H1 (cell line): ENCODE data around the gene AOPEP. TPM values are rescaled to one million over a fixed set of nuclear protein-coding genes. Genes with fewer than 3 reads are reported as not detected.

ENCODE experiments used
- CTCF ChIA-PET: fragments of 300-600 bp; sonication (Branson Sonifier 250); formaldehyde crosslinking; loops from one replicate; lab custom pipeline; 2021; ENCODE audit not compliant: partially characterized antibody; lab: Charles Lee
- POLR2A ChIA-PET: fragments of 300-600 bp; sonication (Branson Sonifier 250); formaldehyde crosslinking; loops from one replicate; lab custom pipeline; 2021; ENCODE audit warnings: inconsistent platforms; ENCODE audit not compliant: partially characterized antibody; lab: Charles Lee
- DNase-seq, 2 experiments: peaks; one replicate each; pipeline versions ENCODE4 v3.0.0 to v3.0.0-alpha.2; 2010 to 2022; ENCODE audit warnings: low spot score in 2 of 2, low read depth in 1 of 2, mixed read lengths in 1 of 2
- FAIRE-seq: peaks from 2 replicates; lab custom pipeline; 2011; peaks lifted over from hg19 to GRCh38; lab: Jason Lieb, UNC
- H2AFZ ChIP-seq: 2 replicates; pipeline ENCODE4 v1.8.1; 2012; ENCODE audit warnings: low read length, inconsistent platforms
- H2AK5ac ChIP-seq: 2 replicates; pipeline ENCODE4 v1.6.1; 2013; ENCODE audit warnings: low read depth, low read length
- H2BK120ac ChIP-seq: replicated peaks from 2 replicates; pipeline ENCODE3; 2013; ENCODE audit warnings: low read depth, low read length, inconsistent platforms
- H2BK12ac ChIP-seq: 2 replicates; pipeline ENCODE4 v1.6.1; 2013; ENCODE audit warnings: low read depth, low read length
- H2BK15ac ChIP-seq: 2 replicates; pipeline ENCODE4 v1.6.1; 2013; ENCODE audit warnings: low read length
- H2BK20ac ChIP-seq: 2 replicates; pipeline ENCODE4 v1.6.1; 2013; ENCODE audit warnings: low read length
- H2BK5ac ChIP-seq: 2 replicates; pipeline ENCODE4 v1.6.1; 2013; ENCODE audit warnings: low read depth, low read length
- H3K14ac ChIP-seq: 2 replicates; pipeline ENCODE4 v1.6.1; 2013; ENCODE audit warnings: inconsistent platforms; ENCODE audit not compliant: insufficient read length
- H3K18ac ChIP-seq: 2 replicates; pipeline ENCODE4 v1.6.1; 2013; ENCODE audit warnings: low read length; ENCODE audit errors: extremely low read depth
- H3K23ac ChIP-seq: 2 replicates; pipeline ENCODE4 v1.6.1; 2013; ENCODE audit warnings: inconsistent platforms; ENCODE audit not compliant: insufficient read length
- H3K23me2 ChIP-seq: 2 replicates; pipeline ENCODE4 v1.6.1; 2013; ENCODE audit warnings: low read depth, low read length
- H3K27ac ChIP-seq: 2 replicates; pipeline ENCODE4 v1.6.1; 2011; ENCODE audit warnings: low read depth, low read length, inconsistent platforms
- H3K27me3 ChIP-seq, 4 experiments: replicated peaks in 1 of 4; 1 replicate in 1 of 4; 2 replicates in 3 of 4; pipeline versions ENCODE4 v1.6.1 to v1.8.1; 2011 to 2013; ENCODE audit warnings: low read length in 3 of 4, mild to moderate bottlenecking in 3 of 4, inconsistent platforms in 2 of 4, mixed read lengths in 2 of 4, moderate library complexity in 1 of 4; ENCODE audit not compliant: control insufficient read depth in 3 of 4, insufficient read depth in 3 of 4; ENCODE audit errors: extremely low read depth in 1 of 4
- H3K36me3 ChIP-seq, 4 experiments: 2 replicates each; pipeline versions ENCODE4 v1.6.1 to v1.8.1; 2011 to 2013; ENCODE audit warnings: mild to moderate bottlenecking in 4 of 4, low read length in 3 of 4, moderate library complexity in 2 of 4, control low read depth in 1 of 4, inconsistent platforms in 1 of 4; ENCODE audit not compliant: insufficient read depth in 4 of 4, control insufficient read depth in 2 of 4
- H3K4ac ChIP-seq: replicated peaks from 2 replicates; pipeline ENCODE3; 2013; ENCODE audit warnings: low read length, low read depth, mixed read lengths, inconsistent platforms; ENCODE audit not compliant: insufficient read length
- H3K4me1 ChIP-seq, 4 experiments: replicated peaks in 1 of 4; 1 replicate in 1 of 4; 2 replicates in 3 of 4; pipeline versions ENCODE4 v1.6.1 to v1.8.1; 2011 to 2013; ENCODE audit warnings: low read length in 3 of 4, inconsistent platforms in 2 of 4, mixed read lengths in 1 of 4; ENCODE audit not compliant: insufficient read depth in 4 of 4, control insufficient read depth in 3 of 4
- H3K4me2 ChIP-seq, 2 experiments: 2 replicates each; pipeline versions ENCODE4 v1.6.1 to v1.8.1; 2011 to 2013; ENCODE audit warnings: low read depth in 2 of 2, low read length in 2 of 2, control low read depth in 1 of 2, inconsistent platforms in 1 of 2, mild to moderate bottlenecking in 1 of 2; ENCODE audit not compliant: insufficient read depth in 1 of 2
- H3K4me3 ChIP-seq, 4 experiments: fragments of 200-600, 300-600 bp in 1 of 4; sonication (generic), shearing (Covaris generic), sonication (Bioruptor Twin) in 1 of 4; 2 replicates each; pipeline versions ENCODE4 v1.5.1 to v1.8.1; 2011 to 2016; ENCODE audit warnings: low read length in 4 of 4, low read depth in 3 of 4, control low read depth in 2 of 4, inconsistent platforms in 2 of 4, mild to moderate bottlenecking in 2 of 4, mixed read lengths in 1 of 4, moderate library complexity in 1 of 4; ENCODE audit not compliant: insufficient read depth in 2 of 4; ENCODE audit errors: extremely low read depth in 1 of 4
- H3K56ac ChIP-seq: replicated peaks from 2 replicates; pipeline ENCODE3; 2013; ENCODE audit warnings: low read depth, mild to moderate bottlenecking, mixed read lengths, low read length, inconsistent platforms; ENCODE audit not compliant: insufficient read length
- H3K79me1 ChIP-seq: 2 replicates; pipeline ENCODE4 v1.6.1; 2013; ENCODE audit warnings: low read depth, low read length, control low read depth
- H3K79me2 ChIP-seq, 2 experiments: 2 replicates each; pipeline versions ENCODE4 v1.6.1 to v1.8.1; 2012 to 2013; ENCODE audit warnings: low read length in 2 of 2, mild to moderate bottlenecking in 2 of 2, inconsistent platforms in 1 of 2; ENCODE audit not compliant: insufficient read depth in 2 of 2, control insufficient read depth in 1 of 2
- H3K9ac ChIP-seq, 4 experiments: replicated peaks in 1 of 4; 1 replicate in 1 of 4; 2 replicates in 3 of 4; pipeline versions ENCODE4 v1.6.1 to v1.8.1; 2011 to 2013; ENCODE audit warnings: low read depth in 3 of 4, low read length in 3 of 4, control low read depth in 2 of 4, mild to moderate bottlenecking in 2 of 4, moderate library complexity in 2 of 4, inconsistent platforms in 1 of 4; ENCODE audit errors: extremely low read depth in 1 of 4
- H3K9me3 ChIP-seq, 2 experiments: 2 replicates each; pipeline versions ENCODE4 v1.6.1 to v1.8.1; 2012 to 2013; ENCODE audit warnings: mild to moderate bottlenecking in 2 of 2, moderate library complexity in 2 of 2, control low read depth in 1 of 2, inconsistent platforms in 1 of 2, low read depth in 1 of 2, low read length in 1 of 2, mixed read lengths in 1 of 2; ENCODE audit not compliant: insufficient read depth in 2 of 2
- H4K20me1 ChIP-seq, 2 experiments: replicated peaks in 1 of 2; 2 replicates each; pipeline versions ENCODE3 to v1.8.1; 2011 to 2013; ENCODE audit warnings: inconsistent platforms in 2 of 2, low read length in 2 of 2, mild to moderate bottlenecking in 1 of 2; ENCODE audit not compliant: insufficient read depth in 2 of 2, control insufficient read depth in 1 of 2
- H4K5ac ChIP-seq: 2 replicates; pipeline ENCODE4 v1.6.1; 2013; ENCODE audit warnings: low read length, low read depth, mixed read lengths, inconsistent platforms; ENCODE audit not compliant: insufficient read length
- H4K8ac ChIP-seq: 2 replicates; pipeline ENCODE4 v1.8.0; 2013; ENCODE audit warnings: mild to moderate bottlenecking, moderate library complexity, low read length, inconsistent platforms; ENCODE audit not compliant: insufficient read depth; ENCODE audit errors: extremely low read depth
- H4K91ac ChIP-seq: replicated peaks from 2 replicates; pipeline ENCODE3; 2013; ENCODE audit warnings: low read length, mixed read lengths, inconsistent platforms; ENCODE audit not compliant: insufficient read length
- CBX5 ChIP-seq: fragments of 300-800, 300-1000 bp; sonication (generic); IDR thresholded peaks from 2 replicates; pipeline ENCODE4 v1.7.1; 2016; ENCODE audit warnings: antibody characterized with exemption, low read length, low read depth
- EGR1 ChIP-seq: IDR thresholded peaks from 2 replicates; pipeline ENCODE4 v1.6.1; 2011; ENCODE audit warnings: low read depth, low read length, borderline replicate concordance
- KDM1A ChIP-seq: fragments of 200-600, 300-600 bp; sonication (generic); IDR thresholded peaks from 2 replicates; pipeline ENCODE4 v1.7.1; 2016; ENCODE audit warnings: mild to moderate bottlenecking, low read length, borderline replicate concordance
- POLR2A ChIP-seq, 2 experiments: IDR thresholded peaks; 1 replicate in 1 of 2; 2 replicates in 1 of 2; pipeline ENCODE4 v1.6.1; 2011; ENCODE audit warnings: low read depth in 2 of 2, low read length in 2 of 2, mild to moderate bottlenecking in 2 of 2; ENCODE audit errors: control extremely low read depth in 1 of 2
- POU5F1 ChIP-seq: IDR thresholded peaks from 2 replicates; pipeline ENCODE4 v1.6.1; 2011; ENCODE audit warnings: low read depth, mild to moderate bottlenecking, low read length, moderate library complexity
- RAD21 ChIP-seq, 2 experiments: IDR thresholded peaks in 1 of 2; conservative IDR thresholded peaks in 1 of 2; 2 replicates each; pipeline ENCODE4 v1.6.1; 2011; ENCODE audit warnings: low read depth in 2 of 2, low read length in 2 of 2, improper control_type of control experiment in 1 of 2, inconsistent platforms in 1 of 2, mild to moderate bottlenecking in 1 of 2, moderate library complexity in 1 of 2
- SIN3A ChIP-seq, 2 experiments: IDR thresholded peaks in 1 of 2; conservative IDR thresholded peaks in 1 of 2; 2 replicates each; pipeline ENCODE4 v1.6.1; 2011 to 2012; ENCODE audit warnings: low read length in 2 of 2, improper control_type of control experiment in 1 of 2, low read depth in 1 of 2, mild to moderate bottlenecking in 1 of 2
- SP2 ChIP-seq: IDR thresholded peaks from 2 replicates; pipeline ENCODE4 v1.6.1; 2012; ENCODE audit warnings: mild to moderate bottlenecking, low read length, inconsistent platforms
- USF2 ChIP-seq: IDR thresholded peaks from 2 replicates; pipeline ENCODE4 v1.6.1; 2011; ENCODE audit warnings: low read length, improper control_type of control experiment
- WGBS, 2 experiments: shearing (Covaris generic) in 1 of 2; methylation state at CpG; one replicate each; pipeline versions ENCODE4 v1.1.6 to v1.1.7; 2013 to 2015; ENCODE audit warnings: low lambda C conversion rate in 2 of 2, mixed read lengths in 2 of 2, inconsistent platforms in 1 of 2, low coverage in 1 of 2, missing lambda C conversion rate in 1 of 2; ENCODE audit not compliant: insufficient replicate concordance in 2 of 2, insufficient coverage in 1 of 2, insufficient read length in 1 of 2; ENCODE audit errors: extremely low coverage in 1 of 2, missing lambda C conversion rate in 1 of 2; 5-methylcytosine and 5-hydroxymethylcytosine counted together
- polyA plus RNA-seq, 7 experiments: library from polyadenylated mRNA; depleted of rRNA in 3 of 7; stranded (reverse) in 5 of 7; unstranded in 2 of 7; fragments of >200 nt in 5 of 7; fragments of 200-250 nt in 2 of 7; gene quantifications; 1 replicate in 5 of 7; 2 replicates in 1 of 7; 4 replicates in 1 of 7; pipeline versions ENCODE4 v1.2.1 to v1.2.3, GENCODE V29; 2011 to 2013; ENCODE audit warnings: missing spikeins in 2 of 7, mixed read lengths in 2 of 7
- total RNA-seq: library from RNA; stranded (reverse); fragmentation: NEBNext Ultra II Directional; extraction: Animal tissue kit (Norgen Biotek cat#: 25700); gene quantifications from 2 replicates; pipeline ENCODE4 v1.2.1, GENCODE V29; 2021
- TF ChIP-seq, protein P1 (sequence below): IDR thresholded peaks from 2 replicates; pipeline ENCODE4 v1.6.1; 2012; ENCODE audit warnings: inconsistent platforms

The AOPEP gene
- total and polyA plus RNA-seq, 2 of the 8 experiments (the other 6 are each of a cell fraction or from before 2014, with no cell fraction given) = 6.1 to 14.3 TPM

- no peak overlapping the region for H3K27ac ChIP-seq
- H3K4me3 ChIP-seq = no peak overlapping the region
- H2BK120ac ChIP-seq = no peak overlapping the region
- H3K23ac ChIP-seq = no peak overlapping the region
- no peak overlapping the region for H3K56ac ChIP-seq
- TF ChIP-seq, protein P1, sequence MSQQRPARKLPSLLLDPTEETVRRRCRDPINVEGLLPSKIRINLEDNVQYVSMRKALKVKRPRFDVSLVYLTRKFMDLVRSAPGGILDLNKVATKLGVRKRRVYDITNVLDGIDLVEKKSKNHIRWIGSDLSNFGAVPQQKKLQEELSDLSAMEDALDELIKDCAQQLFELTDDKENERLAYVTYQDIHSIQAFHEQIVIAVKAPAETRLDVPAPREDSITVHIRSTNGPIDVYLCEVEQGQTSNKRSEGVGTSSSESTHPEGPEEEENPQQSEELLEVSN = no peak
- TF ChIP-seq CBX5 (no peak), KDM1A (no peak), POLR2A (IDR thresholded peaks at IDR 0.05; ENCODE audit: control extremely low read depth in 1 of 2, low read depth in 2 of 2, low read length in 2 of 2) (no peak), POU5F1 (no peak), RAD21 (IDR thresholded peaks at IDR 0.05 in 1 of 2, conservative IDR thresholded peaks at IDR 0.05 in 1 of 2; ENCODE audit: low read depth in 2 of 2, low read length in 2 of 2) (no peak), EGR1 (no peak), SP2 (no peak), SIN3A (conservative IDR thresholded peaks at IDR 0.05 in 1 of 2, IDR thresholded peaks at IDR 0.05 in 1 of 2; ENCODE audit: low read depth in 1 of 2, low read length in 2 of 2) (no peak), USF2 (no peak)
- H3K14ac ChIP-seq = no peak overlapping the region
- POLR2A ChIA-PET = interaction anchor here (1.5 kb wide), 1 partner anchor 8 kb away, joined by 5 read pairs; no protein-coding TSS in a partner anchor
- WGBS, 2 experiments = 72% methylated on average over 1 of the region's 1 CpG; no CpG with 5 or more reads in 1 of the 2 experiments
- no peaks in the 10 kb centered on the region for H3K9me3 ChIP-seq
- H3K9ac ChIP-seq = no peak overlapping the region
- H2BK15ac ChIP-seq = no peak overlapping the region
- H4K20me1 ChIP-seq = peaks cover 0 to 3% of the 10 kb centered on the region in 2 experiments
- no peak overlapping the region for H4K91ac ChIP-seq
- peaks cover 0 to 6% (median 0%) of the 10 kb centered on the region in 4 experiments; a peak in 1 of 8 replicates for H3K36me3 ChIP-seq
- CTCF ChIA-PET = interaction anchor here (1.0 kb wide), 1 partner anchor 242 kb away, joined by 3 read pairs; no protein-coding TSS in a partner anchor
- H3K4me2 ChIP-seq = no peak overlapping the region
- H2AFZ ChIP-seq = no peak overlapping the region
- no peaks in the 10 kb centered on the region for H3K27me3 ChIP-seq
- H2BK12ac ChIP-seq = no peak overlapping the region
- no peak overlapping the region for H2BK20ac ChIP-seq
- H3K23me2 ChIP-seq = no peaks in the 10 kb centered on the region
- no peak overlapping the region for H3K18ac ChIP-seq
- FAIRE-seq = no peak
- no peaks in the 10 kb centered on the region; the same call in 1 of the 2 replicates for H3K79me1 ChIP-seq
- DNase-seq = no peak
- no peak overlapping the region for H4K8ac ChIP-seq
- no peak overlapping the region for H4K5ac ChIP-seq
- H2BK5ac ChIP-seq = no peak overlapping the region
- H2AK5ac ChIP-seq = no peak overlapping the region
- H3K4ac ChIP-seq = no peak overlapping the region
- H3K4me1 ChIP-seq = no peaks in the 10 kb centered on the region
- H3K79me2 ChIP-seq = no peaks in the 10 kb centered on the region
Measured at GRCh38 chr9:94802251-94802650, 75.8 kb downstream of the AOPEP start.
